RWPE1 (cell line): ENCODE results near the gene PCDH1.

Experiments used
- CTCF ChIA-PET: fragments of 350-600 bp; sonication (Branson Sonifier 250); formaldehyde crosslinking; extraction: SDS; loops from one replicate; lab custom pipeline; 2021; lab: Yijun Ruan, JAX
- POLR2A ChIA-PET: fragments of 400-600 bp; formaldehyde crosslinking; extraction: SDS; loops from one replicate; lab custom pipeline; 2020; ENCODE audit warnings: antibody characterized with exemption; ENCODE audit not compliant: low non-redundant PET; lab: Yijun Ruan, JAX
- DNase-seq: peaks from one replicate; pipeline ENCODE4 v3.0.0; 2012; ENCODE audit warnings: low spot score
- H3K27ac ChIP-seq: fragments of 450-650 bp; 2 replicates; pipeline ENCODE4 v1.5.1; 2017
- CTCF ChIP-seq: fragments of 450-650 bp; conservative IDR thresholded peaks from 2 replicates; pipeline ENCODE4 v1.5.1; 2017; ENCODE audit warnings: low read depth, mild to moderate bottlenecking

PCDH1 gene

GRCh38 chr5:141814064-141814964 lies 63.9 kb downstream of the PCDH1 start:
- TF ChIP-seq CTCF = peak; percentile 38; the same call in 1 of the 2 replicates
- H3K27ac ChIP-seq = no peak overlapping the region
- CTCF ChIA-PET = interaction anchor here (0.6 to 4.4 kb wide), 20 partner anchors 10 to 326 kb away, joined by 3 to 43 read pairs (median 4); partner anchors contain the start of gene PCDH1
- DNase-seq = peak; percentile 74
- POLR2A ChIA-PET = no interaction called here

GRCh38 chr5:141812512-141812911 lies 65.7 kb downstream of the PCDH1 start:
- ChIA-PET POLR2A (no interaction called here), CTCF (interaction anchor here (0.8 to 2.2 kb wide), 6 partner anchors 9 to 131 kb away, joined by 3 to 11 read pairs (median 4); no protein-coding TSS in a partner anchor)
- H3K27ac ChIP-seq = no peak overlapping the region
- no peak for DNase-seq
- TF ChIP-seq CTCF = no peak

GRCh38 chr5:141811287-141812155 lies 66.7 kb downstream of the PCDH1 start:
- ChIA-PET CTCF (interaction anchor here (0.5 to 1.9 kb wide), 21 partner anchors 9 to 794 kb away, joined by 3 to 17 read pairs (median 4); no protein-coding TSS in a partner anchor), POLR2A (no interaction called here)
- DNase-seq = peak; percentile 76
- peak; percentile 80 for TF ChIP-seq CTCF
- no peak overlapping the region for H3K27ac ChIP-seq

GRCh38 chr5:141810702-141811101 lies 67.5 kb downstream of the PCDH1 start:
- CTCF ChIA-PET = interaction anchor here (0.6 to 1.9 kb wide), 8 partner anchors 11 to 424 kb away, joined by 3 to 17 read pairs (median 4); no protein-coding TSS in a partner anchor
- no peak for TF ChIP-seq CTCF
- POLR2A ChIA-PET = no interaction called here

GRCh38 chr5:141809380-141810096 lies 68.7 kb downstream of the PCDH1 start:
- ChIA-PET POLR2A (no interaction called here), CTCF (interaction anchor here (1.1 to 1.9 kb wide), 2 partner anchors 52 to 118 kb away, joined by 5 read pairs; no protein-coding TSS in a partner anchor)

More at GRCh38 chr5:141810702-141811101, 67.5 kb downstream of the PCDH1 start:
- no peak for DNase-seq
- H3K27ac ChIP-seq = no peak overlapping the region

More at GRCh38 chr5:141809380-141810096, 68.7 kb downstream of the PCDH1 start:
- no peak overlapping the region for H3K27ac ChIP-seq
- TF ChIP-seq CTCF = no peak
- DNase-seq = no peak
